GM23338 (cell line): Measurements from ENCODE around the gene GPT2. TPM values are rescaled to one million over a fixed set of nuclear protein-coding genes. Genes with fewer than 3 reads are reported as not detected.

ENCODE experiments used
- ATAC-seq: fragments of 200-7000 bp; cut with Tn5 transposase; 3 replicates; pipeline ENCODE4 v1.9.1; 2020
- DNase-seq: peaks from one replicate; pipeline ENCODE4 v3.0.0-alpha.2; 2015; ENCODE audit warnings: low spot score
- H2AFZ ChIP-seq: fragments of 200-600 bp; sonication (generic); 2 replicates; pipeline ENCODE4 v1.8.0; 2016; ENCODE audit warnings: antibody characterized with exemption, mild to moderate bottlenecking, moderate library complexity
- H3F3A ChIP-seq: fragments of 200-600 bp; sonication (generic); replicated peaks from 2 replicates; pipeline ENCODE4 v1.8.0; 2017; ENCODE audit warnings: antibody characterized with exemption, mixed run types, low read depth
- H3K27ac ChIP-seq: fragments of 200-600 bp; sonication (generic); 2 replicates; pipeline ENCODE4 v1.6.1; 2016; ENCODE audit warnings: low read depth
- H3K27me3 ChIP-seq: fragments of 200-600 bp; sonication (generic); 2 replicates; pipeline ENCODE4 v1.8.0; 2016; ENCODE audit warnings: mild to moderate bottlenecking, mixed run types, moderate library complexity; ENCODE audit not compliant: insufficient read depth
- H3K36me3 ChIP-seq: fragments of 200-600 bp; sonication (generic); 2 replicates; pipeline ENCODE4 v1.8.0; 2016; ENCODE audit warnings: mild to moderate bottlenecking; ENCODE audit not compliant: insufficient read depth
- H3K4me1 ChIP-seq: fragments of 200-600 bp; sonication (generic); 2 replicates; pipeline ENCODE4 v1.8.0; 2016; ENCODE audit warnings: mild to moderate bottlenecking, moderate library complexity; ENCODE audit not compliant: insufficient read depth
- H3K4me2 ChIP-seq: fragments of 200-600 bp; sonication (generic); 2 replicates; pipeline ENCODE4 v1.7.1; 2017; ENCODE audit warnings: mixed run types
- H3K4me3 ChIP-seq: fragments of 200-600 bp; sonication (generic); 2 replicates; pipeline ENCODE4 v1.6.1; 2016; ENCODE audit warnings: mixed run types
- H3K79me2 ChIP-seq: fragments of 200-600 bp; sonication (generic); replicated peaks from 2 replicates; pipeline ENCODE4 v1.8.0; 2017; ENCODE audit warnings: mild to moderate bottlenecking; ENCODE audit not compliant: insufficient read depth
- H3K9me2 ChIP-seq: fragments of 200-600 bp; sonication (generic); 2 replicates; pipeline ENCODE4 v1.8.0; 2017; ENCODE audit not compliant: insufficient read depth
- H4K20me1 ChIP-seq: fragments of 200-600 bp; sonication (generic); replicated peaks from 2 replicates; pipeline ENCODE4 v1.8.0; 2017; ENCODE audit warnings: mild to moderate bottlenecking; ENCODE audit not compliant: insufficient read depth
- H3K27ac Mint-ChIP-seq: 2 replicates; pipeline ENCODE4 v1.8.0; 2020; ENCODE audit warnings: inconsistent platforms, mild to moderate bottlenecking, moderate library complexity, mixed read lengths
- H3K27me3 Mint-ChIP-seq: 3 replicates; pipeline ENCODE4 v1.8.0; 2022; ENCODE audit warnings: low read depth, mild to moderate bottlenecking, moderate library complexity, mixed read lengths, inconsistent platforms; ENCODE audit not compliant: insufficient read depth, poor library complexity
- H3K36me3 Mint-ChIP-seq: 3 replicates; pipeline ENCODE4 v1.8.0; 2021; ENCODE audit warnings: low read depth, mild to moderate bottlenecking, inconsistent platforms, moderate library complexity, mixed read lengths
- H3K4me1 Mint-ChIP-seq: 3 replicates; pipeline ENCODE4 v1.8.0; 2020; ENCODE audit warnings: mild to moderate bottlenecking, inconsistent platforms, mixed read lengths
- H3K4me3 Mint-ChIP-seq: 3 replicates; pipeline ENCODE4 v1.8.0; 2021; ENCODE audit warnings: moderate library complexity, mild to moderate bottlenecking, inconsistent platforms, mixed read lengths
- H3K9me3 Mint-ChIP-seq: 3 replicates; pipeline ENCODE4 v1.8.0; 2020; ENCODE audit warnings: moderate library complexity, mild to moderate bottlenecking, inconsistent platforms, mixed read lengths
- CREB1 ChIP-seq: fragments of 250-450 bp; sonication (Bioruptor Pico); IDR thresholded peaks from 2 replicates; pipeline ENCODE4 v1.5.0; 2020; ENCODE audit warnings: low read depth, mild to moderate bottlenecking, moderate library complexity
- EZH2phosphoT487 ChIP-seq: fragments of 200-600 bp; sonication (generic); IDR thresholded peaks from one replicate; pipeline ENCODE4 v1.8.1; 2018; ENCODE audit warnings: antibody characterized with exemption; ENCODE audit not compliant: unreplicated experiment
- JUNB ChIP-seq: IDR thresholded peaks from one replicate; pipeline ENCODE4 v1.6.1; 2016; ENCODE audit warnings: antibody characterized with exemption; ENCODE audit not compliant: unreplicated experiment
- NANOG ChIP-seq: IDR thresholded peaks from 2 replicates; pipeline ENCODE4 v1.6.1; 2016; ENCODE audit warnings: antibody characterized with exemption, borderline replicate concordance
- STAT1 ChIP-seq: IDR thresholded peaks from one replicate; pipeline ENCODE4 v1.6.1; 2016; ENCODE audit warnings: antibody characterized with exemption; ENCODE audit not compliant: unreplicated experiment
- ZNF114 ChIP-seq: fragments of 250-450 bp; sonication (Bioruptor Pico); IDR thresholded peaks from 2 replicates; pipeline ENCODE4 v1.5.0; 2020; ENCODE audit warnings: mild to moderate bottlenecking, moderate library complexity
- ZNF331 ChIP-seq: fragments of 250-450 bp; sonication (Bioruptor Pico); IDR thresholded peaks from 2 replicates; pipeline ENCODE4 v1.5.0; 2020; ENCODE audit warnings: low read depth, mild to moderate bottlenecking, moderate library complexity
- polyA plus RNA-seq: library from polyadenylated mRNA; unstranded; fragments of >200 nt; fragmentation: Nextera tagmentation; extraction: Ambion mirVana; gene quantifications from 2 replicates; pipeline ENCODE4 v1.2.1, GENCODE V29; 2016
- total RNA-seq: library from RNA; depleted of rRNA; stranded (reverse); fragments of >200 nt; shearing (Covaris generic); gene quantifications from 2 replicates; pipeline ENCODE4 v1.2.3, GENCODE V29; 2014
- TF ChIP-seq, protein P1 (sequence below): IDR thresholded peaks from 2 replicates; pipeline ENCODE4 v1.6.1; 2016; ENCODE audit warnings: antibody characterized with exemption
- TF ChIP-seq, protein P2 (sequence below), 2 experiments: fragments of 200-600 bp in 1 of 2; sonication (generic) in 1 of 2; conservative IDR thresholded peaks; 2 replicates each; pipeline versions ENCODE4 v1.5.1 to v1.6.1; 2016 to 2017; ENCODE audit warnings: antibody characterized with exemption in 2 of 2, low read depth in 2 of 2, mild to moderate bottlenecking in 2 of 2, moderate library complexity in 1 of 2

The GPT2 gene
- total and polyA plus RNA-seq, 2 experiments from 2014 or later, result 48.5 to 81.0 TPM

DNA sequence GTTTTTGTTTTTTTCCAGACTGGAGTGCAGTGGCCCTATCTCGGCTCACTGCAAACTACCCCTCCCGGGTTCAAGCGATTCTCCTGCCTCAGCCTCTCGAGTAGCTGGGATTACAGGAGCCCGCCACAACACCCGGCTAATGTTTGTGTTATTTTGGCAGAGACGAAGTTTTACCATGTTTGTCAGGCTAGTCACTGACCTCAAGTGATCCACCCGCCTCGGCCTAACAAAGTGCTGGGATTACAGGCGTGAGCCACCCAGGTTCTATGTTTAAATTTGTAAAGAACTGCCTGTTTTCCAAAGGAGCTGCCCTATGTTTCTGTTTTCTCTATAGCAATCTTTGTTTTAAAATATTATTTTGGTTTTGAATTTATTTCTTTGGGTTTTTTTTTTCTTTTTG is 39.4 kb upstream of the GPT2 start:
- H3K27ac Mint-ChIP-seq, result no peak overlapping the region
- 0 out of 3 replicates have a peak, but pooled peaks cover 3% of the 10 kb centered on the region for H3K36me3 Mint-ChIP-seq
- DNase-seq (no peak), ATAC-seq (no peak)
- H3K9me3 Mint-ChIP-seq, result peaks cover 14% of the 10 kb centered on the region
- Histone ChIP-seq H4K20me1 (no peaks in the 10 kb centered on the region), H2AFZ (no peak overlapping the region; the same call in 1 of the 2 replicates), H3K4me3 (no peak overlapping the region), H3K27ac (no peak overlapping the region), H3K4me1 (no peaks in the 10 kb centered on the region), H3K27me3 (no peaks in the 10 kb centered on the region), H3K4me2 (no peak overlapping the region), H3K9me2 (no peaks in the 10 kb centered on the region), H3F3A (0 out of 2 replicates have a peak, but pooled peaks cover under 1% of the 10 kb centered on the region), H3K36me3 (no peaks in the 10 kb centered on the region), H3K79me2 (no peaks in the 10 kb centered on the region)
- no peak for TF ChIP-seq NANOG
- TF ChIP-seq, protein P1, sequence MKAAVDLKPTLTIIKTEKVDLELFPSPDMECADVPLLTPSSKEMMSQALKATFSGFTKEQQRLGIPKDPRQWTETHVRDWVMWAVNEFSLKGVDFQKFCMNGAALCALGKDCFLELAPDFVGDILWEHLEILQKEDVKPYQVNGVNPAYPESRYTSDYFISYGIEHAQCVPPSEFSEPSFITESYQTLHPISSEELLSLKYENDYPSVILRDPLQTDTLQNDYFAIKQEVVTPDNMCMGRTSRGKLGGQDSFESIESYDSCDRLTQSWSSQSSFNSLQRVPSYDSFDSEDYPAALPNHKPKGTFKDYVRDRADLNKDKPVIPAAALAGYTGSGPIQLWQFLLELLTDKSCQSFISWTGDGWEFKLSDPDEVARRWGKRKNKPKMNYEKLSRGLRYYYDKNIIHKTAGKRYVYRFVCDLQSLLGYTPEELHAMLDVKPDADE, result no peak
- H3K4me1 Mint-ChIP-seq, result peaks cover 6% of the 10 kb centered on the region; the same call in 2 of the 3 replicates
- no peak overlapping the region for H3K4me3 Mint-ChIP-seq
- peaks cover 2% of the 10 kb centered on the region for H3K27me3 Mint-ChIP-seq

DNA sequence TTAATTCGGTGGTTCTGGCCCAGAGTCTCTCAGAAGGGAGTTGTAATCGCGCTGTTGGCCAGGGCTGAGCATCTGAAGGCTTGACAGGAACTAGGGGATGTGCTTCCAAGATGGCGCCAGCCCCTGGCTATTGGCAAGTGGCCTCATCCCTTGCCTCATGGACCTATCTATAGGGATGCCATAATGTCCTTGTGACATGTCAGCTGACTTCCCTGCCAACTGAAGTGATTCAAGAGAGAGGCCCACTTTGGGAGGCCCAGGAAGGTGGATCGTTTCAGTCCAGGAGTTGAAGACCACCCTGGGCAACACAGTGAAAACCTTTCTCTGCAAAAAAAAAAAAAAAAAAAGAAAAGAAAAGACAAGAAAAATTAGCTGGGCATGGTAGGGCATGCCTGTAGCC is 38.2 kb upstream of the GPT2 start:
- Mint-ChIP-seq H3K4me1 (peaks cover 6% of the 10 kb centered on the region; the same call in 2 of the 3 replicates), H3K9me3 (peaks cover 14% of the 10 kb centered on the region), H3K27ac (no peak overlapping the region), H3K36me3 (0 out of 3 replicates have a peak, but pooled peaks cover 3% of the 10 kb centered on the region), H3K27me3 (peaks cover 2% of the 10 kb centered on the region), H3K4me3 (no peak overlapping the region)
- no peak overlapping the region for H3K27ac ChIP-seq
- H3K4me3 ChIP-seq, result no peak overlapping the region
- no peaks in the 10 kb centered on the region for H3K4me1 ChIP-seq
- H3F3A ChIP-seq, result no peaks in the 10 kb centered on the region
- H3K36me3 ChIP-seq, result no peaks in the 10 kb centered on the region
- TF ChIP-seq EZH2phosphoT487, result no peak
- TF ChIP-seq STAT1, result no peak
- TF ChIP-seq ZNF331 (CRISPR knock-in tag), result no peak
- no peaks in the 10 kb centered on the region for H4K20me1 ChIP-seq
- ATAC-seq, result no peak
- H3K27me3 ChIP-seq, result no peaks in the 10 kb centered on the region
- no peaks in the 10 kb centered on the region for H3K9me2 ChIP-seq
- no peak for DNase-seq
- H3K79me2 ChIP-seq, result no peaks in the 10 kb centered on the region
- no peak overlapping the region for H3K4me2 ChIP-seq
- no peak overlapping the region for H2AFZ ChIP-seq

DNA sequence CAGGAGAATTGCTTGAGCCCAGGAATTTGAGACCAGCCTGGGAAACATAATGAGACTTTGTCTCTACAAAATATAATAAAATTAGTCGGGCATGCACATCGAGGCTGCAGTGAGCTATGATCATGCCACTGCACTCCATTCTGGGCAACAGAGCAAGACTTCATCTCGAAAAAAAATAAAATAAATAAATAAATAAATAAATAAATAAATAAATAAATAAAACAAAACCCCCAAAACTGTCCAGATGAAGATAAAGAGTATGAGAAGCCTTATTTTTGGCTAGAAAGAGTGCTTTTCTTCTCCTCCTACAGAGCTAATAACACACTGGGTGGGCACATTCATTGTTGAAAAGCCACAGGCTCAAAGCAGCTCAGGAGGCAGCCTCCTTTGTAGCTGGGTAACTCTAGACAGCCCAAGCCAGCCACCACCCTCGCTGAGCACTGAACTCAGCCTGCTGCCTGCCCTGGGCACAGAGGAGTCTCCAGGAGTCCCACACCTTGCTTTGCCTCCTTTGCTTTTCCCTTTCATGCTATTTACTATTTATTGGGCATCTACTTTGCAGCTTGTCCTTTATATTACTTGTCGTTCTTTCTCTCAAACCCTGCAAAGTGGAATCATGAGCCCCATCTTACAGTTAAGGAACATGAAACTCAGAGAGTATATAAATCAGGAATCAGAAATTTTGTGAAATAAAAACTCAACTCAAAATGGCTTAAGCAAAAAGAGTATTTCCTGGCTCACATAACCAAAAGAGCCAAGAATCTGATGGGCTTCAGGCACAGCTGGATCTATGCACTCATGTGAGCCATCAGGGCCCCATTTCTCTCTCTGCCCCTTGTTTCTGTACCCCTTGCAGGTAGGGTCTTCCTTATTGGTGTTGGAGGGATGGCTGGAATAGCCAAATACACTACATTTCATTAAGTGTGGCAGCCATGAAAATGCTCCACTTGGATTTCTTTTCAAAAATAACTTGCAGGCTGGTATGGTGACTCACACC is 35.1 kb upstream of the GPT2 start:
- Mint-ChIP-seq H3K9me3 (no peaks in the 10 kb centered on the region; the same call in 2 of the 3 replicates), H3K36me3 (no peaks in the 10 kb centered on the region), H3K4me3 (no peak overlapping the region), H3K4me1 (peaks cover 23% of the 10 kb centered on the region), H3K27me3 (no peaks in the 10 kb centered on the region), H3K27ac (no peak overlapping the region)
- no peaks in the 10 kb centered on the region for H3K79me2 ChIP-seq
- H3K27ac ChIP-seq, result no peak overlapping the region
- H3K4me1 ChIP-seq, result no peaks in the 10 kb centered on the region
- no peaks in the 10 kb centered on the region for H3K9me2 ChIP-seq
- no peaks in the 10 kb centered on the region for H3K27me3 ChIP-seq
- no peak for DNase-seq
- H3K4me3 ChIP-seq, result no peak overlapping the region
- H3K4me2 ChIP-seq, result no peak overlapping the region
- peak; percentile 70 for ATAC-seq
- H2AFZ ChIP-seq, result no peak overlapping the region
- H4K20me1 ChIP-seq, result no peaks in the 10 kb centered on the region
- H3F3A ChIP-seq, result no peaks in the 10 kb centered on the region
- H3K36me3 ChIP-seq, result no peaks in the 10 kb centered on the region
- no peak for TF ChIP-seq CREB1
- TF ChIP-seq ZNF114 (CRISPR knock-in tag), result no peak
- TF ChIP-seq, protein P2, sequence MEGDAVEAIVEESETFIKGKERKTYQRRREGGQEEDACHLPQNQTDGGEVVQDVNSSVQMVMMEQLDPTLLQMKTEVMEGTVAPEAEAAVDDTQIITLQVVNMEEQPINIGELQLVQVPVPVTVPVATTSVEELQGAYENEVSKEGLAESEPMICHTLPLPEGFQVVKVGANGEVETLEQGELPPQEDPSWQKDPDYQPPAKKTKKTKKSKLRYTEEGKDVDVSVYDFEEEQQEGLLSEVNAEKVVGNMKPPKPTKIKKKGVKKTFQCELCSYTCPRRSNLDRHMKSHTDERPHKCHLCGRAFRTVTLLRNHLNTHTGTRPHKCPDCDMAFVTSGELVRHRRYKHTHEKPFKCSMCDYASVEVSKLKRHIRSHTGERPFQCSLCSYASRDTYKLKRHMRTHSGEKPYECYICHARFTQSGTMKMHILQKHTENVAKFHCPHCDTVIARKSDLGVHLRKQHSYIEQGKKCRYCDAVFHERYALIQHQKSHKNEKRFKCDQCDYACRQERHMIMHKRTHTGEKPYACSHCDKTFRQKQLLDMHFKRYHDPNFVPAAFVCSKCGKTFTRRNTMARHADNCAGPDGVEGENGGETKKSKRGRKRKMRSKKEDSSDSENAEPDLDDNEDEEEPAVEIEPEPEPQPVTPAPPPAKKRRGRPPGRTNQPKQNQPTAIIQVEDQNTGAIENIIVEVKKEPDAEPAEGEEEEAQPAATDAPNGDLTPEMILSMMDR (conservative IDR thresholded peaks at IDR 0.05; ENCODE audit: low read depth in 2 of 2), result no peak
- TF ChIP-seq EZH2phosphoT487, result no peak
- TF ChIP-seq ZNF331 (CRISPR knock-in tag), result no peak
- TF ChIP-seq, protein P1, result no peak
- no peak for TF ChIP-seq JUNB
